K562 (cell line): ENCODE measurements around the gene CNTNAP3B.
"Not testable (repeated sequence)": the region's sequence is repeated elsewhere in the genome, so short reads cannot be mapped to it uniquely, and the experiment has no call there.

ENCODE experiments used
- BHLHE40 ChIP-seq: IDR thresholded peaks from 2 replicates; pipeline ENCODE4 v1.6.1; 2011; ENCODE audit warnings: low read length, improper control_type of control experiment
- CSDE1 ChIP-seq, 2 experiments: fragments of 450-650 bp; IDR thresholded peaks; 2 replicates each; pipeline ENCODE4 v1.6.1; 2016; ENCODE audit warnings: mild to moderate bottlenecking in 1 of 2
- CTCF ChIP-seq, 3 experiments: IDR thresholded peaks in 2 of 3; conservative IDR thresholded peaks in 1 of 3; 2 replicates each; pipeline ENCODE4 v1.5.1; 2011 to 2012; ENCODE audit warnings: low read length in 3 of 3, mild to moderate bottlenecking in 3 of 3, control low read depth in 2 of 3, improper control_type of control experiment in 1 of 3, inconsistent platforms in 1 of 3, low read depth in 1 of 3, mixed read lengths in 1 of 3, moderate library complexity in 1 of 3; ENCODE audit not compliant: insufficient read depth in 2 of 3
- HOMEZ ChIP-seq: fragments of 250-450 bp; sonication (Bioruptor Pico); IDR thresholded peaks from 2 replicates; pipeline ENCODE4 v1.4.0; 2020; ENCODE audit warnings: mild to moderate bottlenecking, moderate library complexity
- MAX ChIP-seq: sonication (generic); formaldehyde crosslinking; IDR thresholded peaks from 2 replicates; pipeline ENCODE4 v1.9.0; 2022; ENCODE audit warnings: mild to moderate bottlenecking, missing genetic modification reagents
- NONO ChIP-seq, 2 experiments: fragments of 200-400 bp in 1 of 2; fragments of 450-650 bp in 1 of 2; formaldehyde crosslinking in 1 of 2; IDR thresholded peaks; 2 replicates each; pipeline ENCODE4 v1.6.1; 2017; ENCODE audit warnings: low read depth in 2 of 2, mild to moderate bottlenecking in 2 of 2, moderate library complexity in 2 of 2, low read length in 1 of 2
- POLR2AphosphoS2 ChIP-seq: IDR thresholded peaks from 2 replicates; pipeline ENCODE4 v1.6.1; 2012; ENCODE audit warnings: low read length, improper control_type of control experiment
- POLR2AphosphoS5 ChIP-seq: IDR thresholded peaks from 2 replicates; pipeline ENCODE4 v1.6.1; 2011; ENCODE audit warnings: mild to moderate bottlenecking, low read depth, low read length, moderate library complexity; ENCODE audit not compliant: control insufficient read depth, insufficient read depth
- SRSF7 ChIP-seq: fragments of 200-400 bp; formaldehyde crosslinking; optimal IDR thresholded peaks from 2 replicates; pipeline ENCODE3; 2017; ENCODE audit warnings: mild to moderate bottlenecking, low read depth, low read length
- TARDBP ChIP-seq: fragments of 450-650 bp; IDR thresholded peaks from 2 replicates; pipeline ENCODE4 v1.6.1; 2016
- TOE1 ChIP-seq, 2 experiments: fragments of 450-650 bp in 1 of 2; sonication (generic) in 1 of 2; formaldehyde crosslinking in 1 of 2; IDR thresholded peaks; 2 replicates each; pipeline versions ENCODE4 v1.7.1 to v1.8.0; 2016 to 2022; ENCODE audit warnings: borderline replicate concordance in 2 of 2, mild to moderate bottlenecking in 2 of 2, antibody characterized with exemption in 1 of 2, inconsistent platforms in 1 of 2, low read depth in 1 of 2, missing genetic modification reagents in 1 of 2, moderate library complexity in 1 of 2

- TF ChIP-seq SRSF7; POLR2AphosphoS2; HOMEZ (CRISPR knock-in tag); TOE1 (IDR thresholded peaks at IDR 0.05; ENCODE audit: borderline replicate concordance); TOE1 (CRISPR knock-in tag; IDR thresholded peaks at IDR 0.05; ENCODE audit: borderline replicate concordance, low read depth); BHLHE40; TARDBP; NONO (IDR thresholded peaks at IDR 0.05; ENCODE audit: low read depth in 2 of 2, low read length in 1 of 2); CTCF (IDR thresholded peaks at IDR 0.05 in 2 of 3, conservative IDR thresholded peaks at IDR 0.05 in 1 of 3; ENCODE audit: insufficient read depth in 2 of 3, low read depth in 1 of 3, low read length in 3 of 3); CSDE1 (IDR thresholded peaks at IDR 0.05); MAX; POLR2AphosphoS5: not testable (repeated sequence)
Observed at GRCh38 chr9:42071026-42071425, 58.2 kb downstream of the CNTNAP3B start.
